ENCODE measurements around the gene GRM2. TPM values are rescaled to one million over a fixed set of nuclear protein-coding genes. Genes with fewer than 3 reads are reported as not detected.

The GRM2 gene
- total and polyA plus RNA-seq, 2 experiments from 2014 or later, result 0.69 TPM; not detected in 1

- Histone ChIP-seq H3K27ac (no peak overlapping the region), H3K4me1 (ENCODE audit: low read depth) (no peaks in the 10 kb centered on the region), H3K27me3 (peaks cover 24% of the 10 kb centered on the region), H3K4me3 (no peak overlapping the region), H3K36me3 (no peaks in the 10 kb centered on the region), H3K9me3 (ENCODE audit: low read depth) (no peaks in the 10 kb centered on the region)
- no peak for TF ChIP-seq CTCF (IDR thresholded peaks at IDR 0.05; ENCODE audit: low read depth, low read length)
- no peak for DNase-seq (ENCODE audit: low read depth in 1 of 2, low spot score in 1 of 2)
Measured at GRCh38 chr3:51706021-51706485, 815 bp upstream of the GRM2 start.

- H3K4me1 ChIP-seq (ENCODE audit: low read depth), result no peaks in the 10 kb centered on the region
- no peak for DNase-seq (ENCODE audit: low read depth in 1 of 2, low spot score in 1 of 2)
- no peaks in the 10 kb centered on the region for H3K9me3 ChIP-seq (ENCODE audit: low read depth)
- peaks cover 24% of the 10 kb centered on the region for H3K27me3 ChIP-seq
- TF ChIP-seq CTCF (IDR thresholded peaks at IDR 0.05; ENCODE audit: low read depth, low read length), result no peak
- H3K36me3 ChIP-seq, result no peaks in the 10 kb centered on the region
- H3K27ac ChIP-seq, result no peak overlapping the region
- H3K4me3 ChIP-seq, result no peak overlapping the region
Measured at GRCh38 chr3:51708216-51708845, 1.5 kb downstream of the GRM2 start.

- no peak for DNase-seq (ENCODE audit: low read depth in 1 of 2, low spot score in 1 of 2)
- Histone ChIP-seq H3K9me3 (ENCODE audit: low read depth) (no peaks in the 10 kb centered on the region), H3K27me3 (peaks cover 24% of the 10 kb centered on the region), H3K36me3 (no peaks in the 10 kb centered on the region), H3K4me1 (ENCODE audit: low read depth) (no peaks in the 10 kb centered on the region), H3K27ac (no peak overlapping the region), H3K4me3 (no peak overlapping the region)
- no peak for TF ChIP-seq CTCF (IDR thresholded peaks at IDR 0.05; ENCODE audit: low read depth, low read length)
Measured at GRCh38 chr3:51709004-51709420, 2.1 kb downstream of the GRM2 start.

- TF ChIP-seq CTCF (IDR thresholded peaks at IDR 0.05; ENCODE audit: low read depth, low read length), result no peak
- no peaks in the 10 kb centered on the region for H3K9me3 ChIP-seq (ENCODE audit: low read depth)
- H3K27me3 ChIP-seq, result peaks cover 24% of the 10 kb centered on the region
- no peaks in the 10 kb centered on the region for H3K36me3 ChIP-seq
- DNase-seq (ENCODE audit: low read depth in 1 of 2, low spot score in 1 of 2), result no peak
- H3K4me3 ChIP-seq, result no peak overlapping the region
- H3K27ac ChIP-seq, result no peak overlapping the region
- H3K4me1 ChIP-seq (ENCODE audit: low read depth), result no peaks in the 10 kb centered on the region
Measured at GRCh38 chr3:51709675-51710074, 2.8 kb downstream of the GRM2 start.

GRCh38 chr3:51710631-51711351, 3.9 kb downstream of the GRM2 start:
- H3K4me1 ChIP-seq (ENCODE audit: low read depth), result no peaks in the 10 kb centered on the region
- H3K27me3 ChIP-seq, result peaks cover 24% of the 10 kb centered on the region
- peak; percentile 13 for TF ChIP-seq CTCF (IDR thresholded peaks at IDR 0.05; ENCODE audit: low read depth, low read length)
- peak in 1 of 2 donors; percentile 29 for DNase-seq (ENCODE audit: low read depth in 1 of 2, low spot score in 1 of 2)
- H3K9me3 ChIP-seq (ENCODE audit: low read depth), result no peaks in the 10 kb centered on the region
- H3K27ac ChIP-seq, result no peak overlapping the region
- no peaks in the 10 kb centered on the region for H3K36me3 ChIP-seq
- no peak overlapping the region for H3K4me3 ChIP-seq

All from cardiac muscle cell (in vitro differentiated cells and primary cell).